ENCODE measurements around the gene TMCC2.
A peak's percentile ranks its signal among the peaks of the same experiment; 100 is the strongest.

GRCh38 chr1:205284420-205285144 lies 56.8 kb downstream of the TMCC2 start:
- TF ChIP-seq CTCF (IDR thresholded peaks at IDR 0.05 in 8 of 11, conservative IDR thresholded peaks at IDR 0.05 in 3 of 11) = peak in 3 of 11 experiments; percentile 9 to 23 (median 21)
- peak in 1 of 3 donors; percentile 40 for TF ChIP-seq POLR2A (IDR thresholded peaks at IDR 0.05)
- peak; percentile 82 to 89 (median 87) for TF ChIP-seq POLR2AphosphoS5 (IDR thresholded peaks at IDR 0.05)

All from spleen (tissue), 7 donors.